Measurements from ENCODE around the gene TRAIP. TPM values are rescaled to one million over a fixed set of nuclear protein-coding genes. Genes with fewer than 3 reads are reported as not detected.

The TRAIP gene
- total and polyA plus RNA-seq, 2 donors (not counting 1 experiment from before 2014, with no cell fraction given), result 5.0 to 8.7 TPM

GRCh38 chr3:49806850-49807249, 49.5 kb downstream of the TRAIP start:
- CTCF ChIA-PET, result interaction anchor here (8.6 to 15.1 kb wide), 2 partner anchors 9 to 30 kb away, joined by 121 to 547 read pairs; partner anchors contain the start of gene UBA7
- Mint-ChIP-seq H3K27me3 (no peaks in the 10 kb centered on the region), H3K4me1 (peaks cover 81% of the 10 kb centered on the region), H3K9me3 (ENCODE audit: insufficient read depth) (no peaks in the 10 kb centered on the region), H3K27ac (peak overlapping the region; percentile 98), H3K4me3 (peak overlapping the region; percentile 86)
- Histone ChIP-seq H3K79me2 (ENCODE audit: control insufficient read depth, insufficient read depth, low read length) (peaks cover 21% of the 10 kb centered on the region), H3K4me2 (replicated peaks; ENCODE audit: low read depth, low read length, poor library complexity, severe bottlenecking) (peak overlapping the region; percentile 99), H2AFZ (ENCODE audit: insufficient read depth, low read depth, low read length, poor library complexity, severe bottlenecking) (no peak overlapping the region), H3K27me3 (replicated peaks in 1 of 4; ENCODE audit: control extremely low read depth in 1 of 4, control insufficient read depth in 3 of 4, insufficient read depth in 4 of 4, low read length in 3 of 4) (no peaks in the 10 kb centered on the region), H4K20me1 (ENCODE audit: control insufficient read depth, insufficient read depth, low read length, poor library complexity, severe bottlenecking) (no peaks in the 10 kb centered on the region), H3K36me3 (replicated peaks in 1 of 2; ENCODE audit: control extremely low read depth in 1 of 2, control insufficient read depth in 1 of 2, extremely low read depth in 1 of 2, insufficient read depth in 2 of 2, low read length in 1 of 2) (peaks cover 0 to 45% of the 10 kb centered on the region in 2 experiments), H3K9ac (ENCODE audit: low read length) (peak overlapping the region; percentile 98), H3K4me3 (ENCODE audit: control extremely low read depth in 1 of 5, extremely low read depth in 1 of 5, insufficient read depth in 1 of 5, low read depth in 2 of 5, low read length in 4 of 5) (peak overlapping the region in 2 of 5 experiments; percentile 33 to 99), H3K27ac (ENCODE audit: low read length in 2 of 2) (peak overlapping the region; percentile 91 to 97), H3K9me3 (ENCODE audit: control extremely low read depth in 1 of 3, control insufficient read depth in 2 of 3, insufficient read depth in 1 of 3, low read length in 2 of 3) (no peaks in the 10 kb centered on the region), H3K4me1 (ENCODE audit: control insufficient read depth in 2 of 2, insufficient read depth in 2 of 2, low read length in 2 of 2) (peaks cover 51 to 73% of the 10 kb centered on the region in 2 donors)
- 19% methylated on average over 2 of the region's 2 CpGs for WGBS (ENCODE audit: insufficient coverage)
- DNase-seq (no peak), ATAC-seq (ENCODE audit: low read depth) (no peak)
- intact Hi-C loops (cut with micrococcal nuclease), result no loop called here
- TF ChIP-seq EZH2 (IDR thresholded peaks at IDR 0.05; ENCODE audit: borderline replicate concordance, insufficient read depth, low read depth, low read length, poor library complexity, severe bottlenecking) (no peak), CTCF (IDR thresholded peaks at IDR 0.05) (no peak)
- POLR2A ChIA-PET, result interaction anchor here (1.1 to 5.0 kb wide), 3 partner anchors 32 to 134 kb away, joined by 3 to 99 read pairs (median 6); no protein-coding TSS in a partner anchor
